HG03196 (cell line): ENCODE data around the gene SAMM50.

Source experiments
- ATAC-seq: cut with Tn5 transposase; IDR thresholded peaks from one replicate; pipeline ENCODE4 v1.9.1; 2021; ENCODE audit not compliant: unreplicated experiment

SAMM50 gene

GRCh38 chr22:43976861-43977795 lies 21.9 kb downstream of the SAMM50 start:
- no peak for ATAC-seq

- no peak for ATAC-seq
Measured at GRCh38 chr22:43978558-43978957, 23.3 kb downstream of the SAMM50 start.

- ATAC-seq, result no peak
Measured at GRCh38 chr22:43980579-43980978, 25.3 kb downstream of the SAMM50 start.

DNA sequence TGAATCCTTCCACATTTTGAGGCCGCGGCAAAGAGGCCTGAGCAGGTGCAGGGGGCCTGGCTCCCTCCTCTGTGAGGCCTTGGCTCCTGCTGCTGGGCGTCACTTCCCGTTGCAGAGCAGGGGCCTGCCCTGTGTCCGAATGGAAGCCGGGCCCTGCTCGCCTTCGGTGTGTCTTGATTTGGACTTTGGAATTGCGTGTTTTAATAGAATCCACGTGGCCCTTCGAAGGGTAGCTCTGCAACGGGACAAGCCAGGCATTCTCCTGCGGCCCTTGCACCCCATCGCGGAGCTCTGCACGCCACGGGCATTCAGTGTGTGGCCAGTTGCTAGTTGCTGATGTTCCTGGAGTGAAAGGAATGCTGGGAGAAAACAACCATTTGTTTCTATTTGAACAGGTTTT lies 25.8 kb downstream of the SAMM50 start:
- no peak for ATAC-seq

GRCh38 chr22:43983808-43984207 lies 28.6 kb downstream of the SAMM50 start:
- no peak for ATAC-seq

GRCh38 chr22:43985532-43985931 lies 30.3 kb downstream of the SAMM50 start:
- ATAC-seq, result no peak

- ATAC-seq, result no peak
Measured at GRCh38 chr22:43988116-43988820, 33.0 kb downstream of the SAMM50 start.

DNA sequence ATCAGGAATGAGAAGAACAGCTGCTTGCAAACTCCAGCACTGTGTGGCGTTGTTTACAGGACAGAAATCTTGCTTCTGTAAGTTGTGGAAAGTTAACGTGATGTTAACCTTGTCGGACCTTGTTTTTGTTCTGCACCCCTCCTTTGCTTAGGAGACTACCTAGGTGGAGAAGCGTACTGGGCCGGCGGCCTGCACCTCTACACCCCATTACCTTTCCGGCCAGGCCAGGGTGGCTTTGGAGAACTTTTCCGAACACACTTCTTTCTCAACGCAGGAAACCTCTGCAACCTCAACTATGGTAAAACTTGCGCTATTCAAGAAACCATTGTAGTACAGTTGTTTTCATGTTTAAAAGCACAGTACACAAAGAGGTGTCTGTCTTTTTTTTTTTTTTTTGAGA lies 33.7 kb downstream of the SAMM50 start:
- ATAC-seq, result no peak

GRCh38 chr22:43990044-43990443 lies 34.8 kb downstream of the SAMM50 start:
- no peak for ATAC-seq

DNA sequence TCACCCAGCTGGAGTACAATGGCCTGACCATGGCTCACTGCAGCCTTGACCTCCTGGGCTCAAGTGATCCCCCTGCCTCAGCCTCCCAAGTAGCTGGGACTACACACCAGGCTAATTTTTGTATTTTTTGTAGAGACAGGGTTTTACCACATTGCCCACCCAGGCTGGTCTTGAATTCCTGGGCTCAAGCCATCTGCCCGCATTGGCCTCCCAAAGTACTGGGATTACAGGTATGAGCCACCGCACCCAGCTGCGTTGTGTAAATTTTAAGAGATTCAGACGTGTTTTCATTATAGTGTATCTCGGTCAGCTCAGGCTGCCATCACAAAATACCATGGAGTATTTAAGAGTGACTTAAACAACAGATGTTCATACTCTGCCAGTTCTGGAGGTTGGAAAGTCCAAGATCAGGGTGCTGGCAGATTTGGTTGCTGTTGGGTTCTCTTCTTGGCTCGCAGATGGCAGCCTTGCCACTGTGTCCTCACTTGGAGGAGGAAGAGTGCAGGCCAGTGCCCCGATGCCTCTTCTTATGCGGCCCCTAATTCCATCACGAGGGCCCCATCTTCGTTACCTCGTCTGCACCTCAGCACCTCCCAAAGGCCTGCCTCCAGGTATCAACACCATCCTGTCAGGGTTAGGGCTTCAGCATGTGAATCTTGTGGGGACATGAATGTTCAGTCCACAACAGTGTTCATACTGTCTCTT lies 36.2 kb downstream of the SAMM50 start:
- ATAC-seq, result no peak

- ATAC-seq, result no peak
Measured at GRCh38 chr22:43992331-43992821, 37.1 kb downstream of the SAMM50 start.

DNA sequence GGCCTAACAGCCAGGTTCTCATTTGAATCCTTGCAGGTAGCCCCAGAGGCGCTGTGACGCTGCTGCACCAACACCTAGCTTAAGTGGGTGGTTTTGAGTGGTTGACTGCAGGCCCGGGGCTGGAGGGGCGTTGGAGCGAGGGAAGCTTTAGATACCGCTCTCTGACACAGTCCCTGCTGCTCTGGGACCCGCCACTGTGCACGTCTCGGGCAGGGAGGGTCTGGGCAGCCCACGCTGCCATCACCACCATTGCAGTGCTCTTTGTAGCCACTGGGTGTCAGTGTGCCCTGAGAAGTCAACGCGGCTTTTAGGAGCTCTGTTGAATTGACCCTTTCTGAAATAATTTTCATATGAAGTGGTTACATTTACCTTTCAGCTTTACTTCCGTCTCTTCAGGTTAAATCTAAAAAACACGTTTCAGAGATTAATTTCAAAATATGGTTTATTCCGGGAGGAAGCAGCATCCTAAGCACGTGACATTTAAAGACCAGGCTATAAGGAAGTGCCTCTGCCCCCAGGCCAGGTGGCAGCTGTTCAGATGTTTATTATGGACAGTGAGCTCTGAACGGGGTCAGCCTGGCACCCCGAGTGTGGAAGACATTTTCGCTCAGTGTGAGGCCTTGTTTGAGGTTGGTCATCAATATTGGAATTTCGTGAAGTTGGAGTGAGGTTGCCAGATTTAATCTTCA lies 38.0 kb downstream of the SAMM50 start:
- no peak for ATAC-seq

DNA sequence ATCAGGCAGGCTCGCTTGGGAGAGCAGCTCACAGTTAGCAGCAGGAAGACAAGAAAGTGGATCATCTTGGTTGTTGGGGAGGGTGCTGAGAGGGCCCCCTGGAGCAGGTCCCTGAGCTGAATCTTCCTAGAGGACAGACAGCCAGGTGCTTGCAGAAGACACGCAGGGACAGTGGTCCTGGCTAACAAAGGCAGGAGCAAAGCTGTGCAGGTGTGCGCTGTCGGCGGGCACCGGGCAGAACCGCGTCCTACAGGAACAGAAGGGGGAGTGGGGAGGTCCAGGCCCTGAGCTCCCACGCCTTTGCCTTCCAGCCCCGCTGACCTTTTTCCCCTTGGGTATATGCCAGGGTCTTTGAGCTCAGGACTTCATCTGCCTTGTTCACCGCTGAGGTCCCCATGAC lies 38.8 kb downstream of the SAMM50 start:
- no peak for ATAC-seq

GRCh38 chr22:43994416-43994815 lies 39.2 kb downstream of the SAMM50 start:
- ATAC-seq, result no peak

- no peak for ATAC-seq
Measured at GRCh38 chr22:43995057-43995685, 39.9 kb downstream of the SAMM50 start.

GRCh38 chr22:43995798-43996169 lies 40.5 kb downstream of the SAMM50 start:
- peak; percentile 8 for ATAC-seq

DNA sequence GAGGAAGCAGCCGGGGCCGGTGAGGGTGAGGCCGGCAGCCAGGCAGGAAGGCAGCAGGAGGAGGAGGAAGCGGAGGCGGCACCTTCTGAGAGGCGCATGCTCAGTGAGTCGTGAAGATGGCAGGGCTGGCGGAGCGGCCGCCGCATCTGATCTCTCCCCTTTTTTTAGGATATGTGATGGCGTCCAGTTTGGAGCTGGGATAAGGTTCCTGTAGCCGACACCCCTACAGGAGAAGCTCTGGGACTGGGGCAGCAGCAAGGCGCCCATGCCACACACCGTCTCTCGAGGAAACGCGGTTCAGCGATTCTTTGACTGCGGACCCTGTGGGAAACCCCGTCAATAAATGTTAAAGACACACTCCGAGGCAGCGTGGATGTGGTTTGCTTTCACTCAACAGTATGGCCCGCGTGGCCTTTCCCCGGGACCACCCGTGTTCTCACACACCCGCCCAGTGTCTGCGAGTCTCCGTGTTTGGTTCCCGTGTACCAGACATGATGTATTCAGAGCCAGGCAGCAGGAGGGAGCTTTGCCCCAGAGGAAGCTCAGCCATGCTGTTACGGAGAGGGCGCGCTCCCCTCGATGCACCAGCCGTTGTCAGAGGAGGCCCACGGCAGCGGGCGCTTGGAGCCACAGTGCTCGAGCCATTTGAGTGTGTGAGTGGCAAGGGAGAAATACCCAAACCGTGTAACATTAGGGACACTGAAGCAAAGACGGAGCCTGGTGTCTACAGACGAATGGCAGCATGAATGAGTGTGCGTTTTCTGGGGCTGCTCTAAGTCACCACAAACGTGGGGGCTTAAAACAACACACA lies 41.1 kb downstream of the SAMM50 start:
- ATAC-seq, result peak; percentile 65

DNA sequence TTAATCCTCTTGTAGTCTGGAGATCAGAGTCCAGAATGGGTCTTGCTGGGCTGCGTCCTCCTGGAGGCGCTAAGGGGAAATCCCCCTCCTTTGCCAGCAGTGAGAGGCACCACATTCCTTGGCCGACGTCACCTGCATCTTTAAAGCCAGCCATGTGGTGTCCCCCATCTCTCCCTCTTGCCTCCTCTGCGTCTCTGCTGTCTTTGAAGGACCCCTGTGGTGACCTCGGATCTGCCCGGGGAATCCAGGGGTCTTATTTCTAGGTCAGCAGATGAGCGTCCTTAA lies 41.7 kb downstream of the SAMM50 start:
- no peak for ATAC-seq

DNA sequence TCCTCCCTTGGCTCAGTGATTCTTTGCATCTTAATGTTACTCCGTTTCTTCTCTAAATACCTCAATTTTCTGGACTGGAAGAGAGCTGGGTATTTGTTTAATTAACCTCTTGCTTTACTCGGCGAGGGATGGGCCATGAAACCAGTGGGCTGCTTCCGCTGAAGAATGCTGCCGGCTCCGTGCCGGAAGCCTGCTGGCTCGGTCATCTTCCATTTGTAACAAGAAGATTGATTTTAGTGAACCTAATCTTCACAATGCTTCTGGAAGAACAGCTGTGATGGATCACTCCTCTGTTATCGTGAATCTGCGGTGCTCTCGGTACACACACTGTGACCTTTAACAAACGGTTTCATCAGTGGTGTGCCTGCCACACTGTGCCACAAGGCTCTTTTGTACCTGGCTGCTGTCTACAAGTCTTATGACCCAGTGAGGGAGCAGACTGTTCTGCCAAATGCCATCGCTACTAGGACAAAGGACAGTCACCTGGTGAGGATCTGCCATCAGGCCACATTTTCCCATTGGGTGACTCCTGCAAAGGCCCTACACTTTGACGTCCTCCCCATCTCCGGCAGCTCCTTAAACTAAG lies 43.5 kb downstream of the SAMM50 start:
- ATAC-seq, result no peak
